HG02852 (cell line): Measurements from ENCODE around the gene MRPL39.

ENCODE experiments used
- ATAC-seq: cut with Tn5 transposase; IDR thresholded peaks from one replicate; pipeline ENCODE4 v1.9.1; 2021; ENCODE audit warnings: mild to moderate bottlenecking, moderate library complexity; ENCODE audit not compliant: unreplicated experiment

MRPL39 gene

GRCh38 chr21:25569711-25570110 lies 37.6 kb downstream of the MRPL39 start:
- ATAC-seq = no peak

- no peak for ATAC-seq
Measured at GRCh38 chr21:25569084-25569483, 38.2 kb downstream of the MRPL39 start.

- ATAC-seq = no peak
Measured at GRCh38 chr21:25568246-25568645, 39.0 kb downstream of the MRPL39 start.

- no peak for ATAC-seq
Measured at GRCh38 chr21:25567472-25567871, 39.8 kb downstream of the MRPL39 start.

- no peak for ATAC-seq
Measured at GRCh38 chr21:25566645-25567044, 40.6 kb downstream of the MRPL39 start.

GRCh38 chr21:25565272-25566211 lies 41.7 kb downstream of the MRPL39 start:
- ATAC-seq = no peak

GRCh38 chr21:25564349-25564948 lies 42.8 kb downstream of the MRPL39 start:
- no peak for ATAC-seq

- peak; percentile 22 for ATAC-seq
Measured at GRCh38 chr21:25563361-25564116, 43.7 kb downstream of the MRPL39 start.

GRCh38 chr21:25562660-25563059 lies 44.6 kb downstream of the MRPL39 start:
- ATAC-seq = no peak

GRCh38 chr21:25561668-25562641 lies 45.3 kb downstream of the MRPL39 start:
- peak; percentile 38 for ATAC-seq

- no peak for ATAC-seq
Measured at GRCh38 chr21:25560891-25561290, 46.4 kb downstream of the MRPL39 start.

- ATAC-seq = no peak
Measured at GRCh38 chr21:25560271-25560685, 47.0 kb downstream of the MRPL39 start.

- ATAC-seq = no peak
Measured at GRCh38 chr21:25559746-25560145, 47.5 kb downstream of the MRPL39 start.

- ATAC-seq = no peak
Measured at GRCh38 chr21:25558123-25558522, 49.2 kb downstream of the MRPL39 start.

- ATAC-seq = no peak
Measured at GRCh38 chr21:25557180-25557579, 50.1 kb downstream of the MRPL39 start.

- ATAC-seq = no peak
Measured at GRCh38 chr21:25556091-25556490, 51.2 kb downstream of the MRPL39 start.

- no peak for ATAC-seq
Measured at GRCh38 chr21:25555492-25555891, 51.8 kb downstream of the MRPL39 start.

GRCh38 chr21:25552856-25553255 lies 54.4 kb downstream of the MRPL39 start:
- ATAC-seq = no peak

- no peak for ATAC-seq
Measured at GRCh38 chr21:25551569-25551968, 55.7 kb downstream of the MRPL39 start.

- ATAC-seq = no peak
Measured at GRCh38 chr21:25550352-25551120, 56.7 kb downstream of the MRPL39 start.
